BJ (cell line): ENCODE data around the gene DNER. TPM values are rescaled to one million over a fixed set of nuclear protein-coding genes. Genes with fewer than 3 reads are reported as not detected.

Experiments used
- CTCF ChIA-PET: fragments of 350-600 bp; formaldehyde crosslinking; extraction: SDS; loops from one replicate; lab custom pipeline; 2021; ENCODE audit warnings: antibody characterized with exemption, inconsistent platforms; lab: Yijun Ruan, JAX
- POLR2A ChIA-PET: fragments of 300-600 bp; sonication (Branson Sonifier 250); formaldehyde crosslinking; extraction: SDS; loops from one replicate; lab custom pipeline; 2021; ENCODE audit warnings: antibody characterized with exemption; lab: Charles Lee
- DNase-seq: peaks from one replicate; pipeline ENCODE4 v3.0.0-alpha.2; 2011; ENCODE audit warnings: low read depth
- H3K27me3 ChIP-seq: 2 replicates; pipeline ENCODE4 v1.6.0; 2011; ENCODE audit warnings: low read length; ENCODE audit not compliant: control insufficient read depth, insufficient read depth
- H3K36me3 ChIP-seq: 2 replicates; pipeline ENCODE4 v1.5.1; 2011; ENCODE audit warnings: low read length; ENCODE audit not compliant: control insufficient read depth, insufficient read depth
- H3K4me3 ChIP-seq: 2 replicates; pipeline ENCODE4 v1.5.1; 2011; ENCODE audit warnings: low read depth, mild to moderate bottlenecking, control low read depth, low read length
- CTCF ChIP-seq: IDR thresholded peaks from 2 replicates; pipeline ENCODE4 v1.5.1; 2011; ENCODE audit warnings: low read depth, mild to moderate bottlenecking, control low read depth, inconsistent platforms, low read length, moderate library complexity; ENCODE audit not compliant: insufficient read depth
- polyA plus RNA-seq: library from polyadenylated mRNA; depleted of rRNA; stranded (reverse); fragments of >200 nt; gene quantifications from 2 replicates; pipeline ENCODE4 v1.2.3, GENCODE V29; 2011

DNER gene
- polyA plus RNA-seq, 1 experiment = 0.02 TPM

- TF ChIP-seq CTCF = no peak
- ChIA-PET POLR2A (no interaction called here), CTCF (no interaction called here)
- H3K36me3 ChIP-seq = no peaks in the 10 kb centered on the region
- no peak for DNase-seq
- no peak overlapping the region for H3K4me3 ChIP-seq
- no peaks in the 10 kb centered on the region for H3K27me3 ChIP-seq
Observed at GRCh38 chr2:229665158-229665557, 49.2 kb downstream of the DNER start.

GRCh38 chr2:229661478-229661877 lies 52.9 kb downstream of the DNER start:
- no peak for TF ChIP-seq CTCF
- ChIA-PET POLR2A (no interaction called here), CTCF (no interaction called here)
- Histone ChIP-seq H3K27me3 (no peaks in the 10 kb centered on the region), H3K36me3 (no peaks in the 10 kb centered on the region), H3K4me3 (no peak overlapping the region)
- DNase-seq = no peak

- H3K4me3 ChIP-seq = no peak overlapping the region
- no peak for DNase-seq
- H3K27me3 ChIP-seq = no peaks in the 10 kb centered on the region
- ChIA-PET POLR2A (no interaction called here), CTCF (no interaction called here)
- no peak for TF ChIP-seq CTCF
- no peaks in the 10 kb centered on the region for H3K36me3 ChIP-seq
Observed at GRCh38 chr2:229660951-229661350, 53.4 kb downstream of the DNER start.

GRCh38 chr2:229660391-229660790 lies 54.0 kb downstream of the DNER start:
- no peaks in the 10 kb centered on the region for H3K27me3 ChIP-seq
- POLR2A ChIA-PET = no interaction called here
- no peak for DNase-seq
- CTCF ChIA-PET = no interaction called here
- no peak overlapping the region for H3K4me3 ChIP-seq
- TF ChIP-seq CTCF = no peak
- H3K36me3 ChIP-seq = no peaks in the 10 kb centered on the region

GRCh38 chr2:229658004-229658403 lies 56.4 kb downstream of the DNER start:
- Histone ChIP-seq H3K27me3 (no peaks in the 10 kb centered on the region), H3K36me3 (no peaks in the 10 kb centered on the region), H3K4me3 (no peak overlapping the region)
- no peak for DNase-seq
- CTCF ChIA-PET = no interaction called here
- POLR2A ChIA-PET = no interaction called here
- TF ChIP-seq CTCF = no peak
